Stimulated activated CD4-positive, alpha-beta T cell treated with anti-CD3 and anti-CD28 coated beads, Interleukin-2, amount 100 ng/mL, for 48 hours (primary cell): ENCODE results near the gene ICAM4.

ENCODE experiments used
- DNase-seq, 2 donors: peaks; one replicate each; pipeline ENCODE4 v3.0.0-alpha.2; 2020

Gene ICAM4

DNA sequence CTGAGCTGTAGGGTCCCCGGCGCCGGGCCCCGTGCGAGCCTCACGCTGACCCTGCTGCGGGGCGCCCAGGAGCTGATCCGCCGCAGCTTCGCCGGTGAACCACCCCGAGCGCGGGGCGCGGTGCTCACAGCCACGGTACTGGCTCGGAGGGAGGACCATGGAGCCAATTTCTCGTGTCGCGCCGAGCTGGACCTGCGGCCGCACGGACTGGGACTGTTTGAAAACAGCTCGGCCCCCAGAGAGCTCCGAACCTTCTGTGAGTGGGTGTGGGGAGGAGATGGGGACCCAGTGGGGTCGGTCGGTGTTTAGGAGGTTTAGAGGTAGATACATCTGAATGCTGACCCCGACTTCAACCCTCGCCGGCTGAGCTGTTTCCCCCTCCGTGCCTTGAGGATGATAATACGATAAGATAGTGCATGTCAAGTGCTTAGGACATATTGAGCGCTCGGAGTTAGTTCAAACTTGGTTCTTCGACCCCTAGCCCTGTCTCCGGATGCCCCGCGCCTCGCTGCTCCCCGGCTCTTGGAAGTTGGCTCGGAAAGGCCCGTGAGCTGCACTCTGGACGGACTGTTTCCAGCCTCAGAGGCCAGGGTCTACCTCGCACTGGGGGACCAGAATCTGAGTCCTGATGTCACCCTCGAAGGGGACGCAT lies 4.9 kb downstream of the ICAM4 start:
- DNase-seq, result no peak

DNA sequence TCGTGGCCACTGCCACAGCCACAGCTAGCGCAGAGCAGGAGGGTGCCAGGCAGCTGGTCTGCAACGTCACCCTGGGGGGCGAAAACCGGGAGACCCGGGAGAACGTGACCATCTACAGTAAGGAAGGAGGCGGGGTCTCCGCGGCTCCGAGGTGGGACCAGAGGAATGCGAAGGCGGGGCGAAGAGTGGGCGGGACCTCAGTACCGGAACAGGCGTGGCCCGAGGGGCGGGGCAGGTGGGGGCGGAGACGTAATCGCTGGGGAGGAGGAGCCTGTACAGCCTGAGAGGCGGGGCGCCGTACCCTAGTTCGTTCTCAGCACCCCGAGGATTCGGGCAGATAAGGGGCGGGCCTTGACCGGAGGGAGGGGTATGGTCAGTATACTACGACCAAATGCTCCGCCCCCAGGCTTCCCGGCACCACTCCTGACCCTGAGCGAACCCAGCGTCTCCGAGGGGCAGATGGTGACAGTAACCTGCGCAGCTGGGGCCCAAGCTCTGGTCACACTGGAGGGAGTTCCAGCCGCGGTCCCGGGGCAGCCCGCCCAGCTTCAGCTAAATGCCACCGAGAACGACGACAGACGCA lies 5.5 kb downstream of the ICAM4 start:
- DNase-seq, result peak; percentile 75 to 80

DNA sequence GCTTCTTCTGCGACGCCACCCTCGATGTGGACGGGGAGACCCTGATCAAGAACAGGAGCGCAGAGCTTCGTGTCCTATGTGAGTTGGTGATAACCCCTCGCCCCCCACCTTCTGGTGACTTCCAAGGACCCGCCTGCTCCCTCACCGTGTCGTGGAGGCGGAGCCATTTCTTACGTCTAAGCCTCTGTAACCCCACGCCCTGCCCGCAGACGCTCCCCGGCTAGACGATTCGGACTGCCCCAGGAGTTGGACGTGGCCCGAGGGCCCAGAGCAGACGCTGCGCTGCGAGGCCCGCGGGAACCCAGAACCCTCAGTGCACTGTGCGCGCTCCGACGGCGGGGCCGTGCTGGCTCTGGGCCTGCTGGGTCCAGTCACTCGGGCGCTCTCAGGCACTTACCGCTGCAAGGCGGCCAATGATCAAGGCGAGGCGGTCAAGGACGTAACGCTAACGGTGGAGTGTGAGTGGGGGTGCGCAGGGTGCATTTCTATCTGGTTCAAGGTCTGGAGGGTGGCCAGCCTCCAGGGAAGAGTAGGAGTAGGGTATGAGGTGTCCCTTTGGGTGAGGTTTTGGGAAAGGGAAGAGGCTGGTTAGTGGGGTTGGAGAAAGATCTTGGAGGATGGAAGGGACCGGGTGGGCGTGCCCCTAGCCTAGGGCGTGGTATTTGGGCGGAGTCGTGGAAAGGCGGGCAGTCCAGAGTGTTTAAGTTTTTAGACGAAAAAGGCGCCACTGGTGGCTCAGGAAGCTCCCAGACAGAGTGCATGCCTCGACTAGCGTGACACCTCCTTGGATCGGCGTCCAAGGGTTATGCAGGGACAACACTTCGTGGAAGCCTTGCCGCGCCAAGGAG lies 6.3 kb downstream of the ICAM4 start:
- DNase-seq, result no peak

DNA sequence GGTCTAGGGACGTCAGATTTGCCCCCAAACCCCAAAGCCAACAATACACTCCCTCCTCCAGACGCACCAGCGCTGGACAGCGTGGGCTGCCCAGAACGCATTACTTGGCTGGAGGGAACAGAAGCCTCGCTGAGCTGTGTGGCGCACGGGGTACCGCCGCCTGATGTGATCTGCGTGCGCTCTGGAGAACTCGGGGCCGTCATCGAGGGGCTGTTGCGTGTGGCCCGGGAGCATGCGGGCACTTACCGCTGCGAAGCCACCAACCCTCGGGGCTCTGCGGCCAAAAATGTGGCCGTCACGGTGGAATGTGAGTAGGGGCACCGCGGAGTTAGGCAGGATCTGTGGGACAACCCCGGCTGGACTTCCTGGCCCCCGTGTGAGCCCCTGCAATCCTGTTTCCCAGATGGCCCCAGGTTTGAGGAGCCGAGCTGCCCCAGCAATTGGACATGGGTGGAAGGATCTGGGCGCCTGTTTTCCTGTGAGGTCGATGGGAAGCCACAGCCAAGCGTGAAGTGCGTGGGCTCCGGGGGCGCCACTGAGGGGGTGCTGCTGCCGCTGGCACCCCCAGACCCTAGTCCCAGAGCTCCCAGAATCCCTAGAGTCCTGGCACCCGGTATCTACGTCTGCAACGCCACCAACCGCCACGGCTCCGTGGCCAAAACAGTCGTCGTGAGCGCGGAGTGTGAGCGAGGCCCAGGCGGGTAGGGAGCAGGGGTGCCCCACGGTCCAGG lies 7.0 kb downstream of the ICAM4 start:
- no peak for DNase-seq

DNA sequence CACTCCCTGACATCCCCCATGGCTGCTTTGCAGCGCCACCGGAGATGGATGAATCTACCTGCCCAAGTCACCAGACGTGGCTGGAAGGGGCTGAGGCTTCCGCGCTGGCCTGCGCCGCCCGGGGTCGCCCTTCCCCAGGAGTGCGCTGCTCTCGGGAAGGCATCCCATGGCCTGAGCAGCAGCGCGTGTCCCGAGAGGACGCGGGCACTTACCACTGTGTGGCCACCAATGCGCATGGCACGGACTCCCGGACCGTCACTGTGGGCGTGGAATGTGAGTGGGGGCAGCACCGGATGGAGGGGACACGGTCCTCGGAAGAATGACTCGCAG lies 7.6 kb downstream of the ICAM4 start:
- no peak for DNase-seq

DNA sequence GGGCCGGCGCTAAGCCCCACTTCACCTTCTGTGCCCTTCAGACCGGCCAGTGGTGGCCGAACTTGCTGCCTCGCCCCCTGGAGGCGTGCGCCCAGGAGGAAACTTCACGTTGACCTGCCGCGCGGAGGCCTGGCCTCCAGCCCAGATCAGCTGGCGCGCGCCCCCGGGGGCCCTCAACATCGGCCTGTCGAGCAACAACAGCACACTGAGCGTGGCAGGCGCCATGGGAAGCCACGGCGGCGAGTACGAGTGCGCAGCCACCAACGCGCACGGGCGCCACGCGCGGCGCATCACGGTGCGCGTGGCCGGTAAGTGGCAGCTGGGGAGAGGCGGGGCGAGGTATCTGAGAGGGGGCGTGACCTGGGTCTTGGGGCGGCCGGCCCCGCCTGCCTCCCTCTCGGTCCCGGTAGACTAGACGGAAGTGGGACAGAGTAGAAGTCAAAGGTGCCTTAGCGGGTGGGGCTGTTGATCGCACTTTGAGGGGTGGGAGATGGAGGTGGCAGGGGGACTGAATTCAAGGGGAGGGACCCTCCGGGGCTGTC lies 8.6 kb downstream of the ICAM4 start:
- DNase-seq, result peak in 1 of 2 donors; percentile 35

DNA sequence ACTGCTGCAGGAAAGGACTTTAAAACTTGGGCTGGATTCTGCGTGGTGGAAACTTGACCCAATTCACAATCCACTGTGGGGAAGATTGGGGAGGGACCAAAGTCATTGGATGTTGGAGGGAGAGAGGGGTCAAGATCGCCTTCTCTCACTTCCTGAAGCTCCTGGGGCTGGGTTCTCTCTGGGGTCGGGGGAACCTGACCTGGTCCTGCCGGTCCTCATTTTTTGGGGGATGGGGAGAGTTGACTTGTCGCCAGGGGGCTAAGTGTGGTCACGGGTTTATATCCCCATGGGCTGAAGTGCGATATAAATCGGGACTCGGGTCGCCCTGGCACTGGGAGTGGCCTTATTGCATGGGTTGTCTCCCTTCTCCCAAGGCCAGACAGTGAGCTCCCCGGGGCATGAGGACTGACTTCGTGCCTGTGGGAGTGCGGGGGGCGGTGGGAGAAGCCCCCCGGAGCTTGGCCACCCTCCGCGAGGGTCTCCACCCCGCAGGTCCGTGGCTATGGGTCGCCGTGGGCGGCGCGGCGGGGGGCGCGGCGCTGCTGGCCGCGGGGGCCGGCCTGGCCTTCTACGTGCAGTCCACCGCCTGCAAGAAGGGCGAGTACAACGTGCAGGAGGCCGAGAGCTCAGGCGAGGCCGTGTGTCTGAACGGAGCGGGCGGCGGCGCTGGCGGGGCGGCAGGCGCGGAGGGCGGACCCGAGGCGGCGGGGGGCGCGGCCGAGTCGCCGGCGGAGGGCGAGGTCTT lies 9.3 kb downstream of the ICAM4 start:
- no peak for DNase-seq

DNA sequence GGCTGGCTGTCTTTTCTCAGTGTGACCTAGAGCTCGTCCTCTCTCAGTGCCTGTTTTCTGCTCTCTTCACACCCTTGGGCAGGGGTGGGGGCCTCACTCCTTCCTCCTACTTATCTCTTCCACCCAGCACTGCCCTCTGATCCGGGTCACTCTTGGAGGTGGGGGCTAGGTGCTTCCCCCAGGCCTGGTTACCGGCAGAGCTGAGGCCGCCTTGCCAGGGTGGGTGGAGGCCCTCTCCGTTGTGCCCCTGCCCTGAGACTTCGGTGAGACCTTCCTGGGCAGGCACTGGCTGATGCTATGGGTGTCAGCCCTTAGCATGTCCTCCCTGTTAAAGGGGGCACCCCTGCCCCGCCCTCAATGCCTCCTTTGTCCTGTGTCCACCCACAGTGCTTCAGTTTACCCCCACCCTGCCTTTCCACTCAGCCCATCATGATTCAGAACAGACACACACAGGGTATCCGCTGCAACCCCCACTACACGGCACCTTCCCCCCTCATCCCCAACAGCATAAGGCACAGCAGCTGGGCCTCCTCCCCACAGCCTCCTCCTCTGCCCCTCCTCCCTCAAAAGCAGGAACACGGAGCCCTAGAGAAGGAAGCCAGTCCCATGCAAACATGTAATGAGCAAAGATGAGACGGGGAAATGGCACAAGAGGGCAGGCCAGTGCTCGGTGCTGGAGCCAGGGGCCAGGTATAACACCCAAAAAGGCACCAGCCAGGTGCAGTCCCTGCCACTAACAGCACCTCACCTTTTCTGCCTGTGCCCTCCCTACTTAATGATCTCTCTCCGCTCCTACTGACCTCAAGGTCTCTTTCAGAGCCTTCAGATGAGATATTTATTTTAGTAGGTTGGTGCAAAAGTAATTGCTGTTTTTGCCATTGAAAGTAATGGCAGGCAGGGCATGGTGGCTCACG lies 13.0 kb downstream of the ICAM4 start:
- DNase-seq, result no peak

DNA sequence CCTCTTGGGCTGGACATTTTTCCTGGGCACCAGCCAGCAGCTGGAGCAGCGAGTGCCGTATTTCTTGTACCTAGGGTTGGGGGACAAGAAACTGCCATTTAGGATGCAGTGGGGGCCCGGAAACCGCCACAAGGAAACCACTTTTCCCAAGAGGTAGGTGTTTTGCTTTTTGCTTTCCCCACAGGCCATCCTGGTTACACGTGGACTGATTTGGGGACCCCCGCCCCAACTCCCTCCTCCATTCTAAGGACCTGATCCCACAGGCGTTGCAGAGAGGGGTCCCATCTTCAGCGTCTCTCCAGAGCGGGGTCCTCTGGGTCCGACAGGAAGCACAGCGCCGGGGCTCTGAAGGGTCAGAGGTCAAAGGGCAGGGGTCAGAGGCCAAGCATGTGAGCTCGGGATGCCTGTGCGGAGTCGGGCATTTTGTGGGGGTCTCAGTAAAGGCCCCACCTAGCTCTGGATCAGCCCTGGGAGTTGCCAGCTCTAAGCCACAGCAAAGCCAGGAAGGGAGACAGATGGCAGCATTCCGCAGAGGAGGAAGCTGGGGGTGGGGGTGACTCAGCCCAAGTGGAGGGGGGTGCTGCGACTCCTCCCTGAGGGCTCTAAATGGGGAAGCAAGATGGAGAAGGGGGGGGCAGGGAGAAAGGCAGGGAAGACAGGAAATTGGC lies 18.5 kb downstream of the ICAM4 start:
- no peak for DNase-seq

DNA sequence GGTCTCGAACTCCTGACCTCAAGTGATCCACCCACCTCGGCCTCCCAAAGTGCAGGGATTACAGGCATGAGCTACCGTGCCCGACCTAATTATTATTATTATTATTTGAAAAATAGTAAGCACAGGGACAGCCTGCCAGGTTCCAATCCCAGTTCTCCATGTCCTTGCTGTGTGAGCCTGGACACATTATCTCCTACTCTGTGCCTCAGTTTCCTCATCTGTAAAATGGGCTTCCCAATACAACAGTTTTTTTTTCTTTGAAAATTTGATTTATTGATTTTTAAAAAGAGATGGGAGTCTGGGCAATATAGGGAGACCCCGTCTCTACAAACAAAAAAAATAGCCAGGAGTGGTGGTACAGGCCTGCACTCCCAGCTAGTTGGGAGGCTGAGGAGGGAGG lies 19.6 kb downstream of the ICAM4 start:
- no peak for DNase-seq

DNA sequence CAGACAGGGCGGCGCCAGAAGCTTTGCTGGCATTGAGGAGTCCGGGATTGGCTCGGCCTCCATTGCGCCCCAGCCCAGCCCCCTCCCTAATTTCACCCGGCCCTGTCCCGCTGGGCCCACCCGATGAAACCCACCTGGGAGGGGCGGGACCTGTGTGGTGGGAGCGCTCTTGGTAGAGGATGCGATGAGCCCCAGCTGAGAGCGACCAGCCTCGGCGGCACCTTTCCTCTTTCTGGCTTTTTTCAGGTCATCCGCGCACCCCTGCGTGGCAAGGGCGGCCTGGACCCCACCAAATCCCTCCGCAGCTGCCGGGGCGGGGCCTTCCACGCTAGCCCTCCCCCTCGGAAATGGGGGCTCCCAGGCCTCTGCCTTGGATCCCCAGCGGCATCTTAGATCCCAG lies 22.7 kb downstream of the ICAM4 start, which contains the start of gene ZGLP1:
ZGLP1 (minus strand) TSS at position 393 of the 400 bp plus-strand sequence.
- no peak for DNase-seq

DNA sequence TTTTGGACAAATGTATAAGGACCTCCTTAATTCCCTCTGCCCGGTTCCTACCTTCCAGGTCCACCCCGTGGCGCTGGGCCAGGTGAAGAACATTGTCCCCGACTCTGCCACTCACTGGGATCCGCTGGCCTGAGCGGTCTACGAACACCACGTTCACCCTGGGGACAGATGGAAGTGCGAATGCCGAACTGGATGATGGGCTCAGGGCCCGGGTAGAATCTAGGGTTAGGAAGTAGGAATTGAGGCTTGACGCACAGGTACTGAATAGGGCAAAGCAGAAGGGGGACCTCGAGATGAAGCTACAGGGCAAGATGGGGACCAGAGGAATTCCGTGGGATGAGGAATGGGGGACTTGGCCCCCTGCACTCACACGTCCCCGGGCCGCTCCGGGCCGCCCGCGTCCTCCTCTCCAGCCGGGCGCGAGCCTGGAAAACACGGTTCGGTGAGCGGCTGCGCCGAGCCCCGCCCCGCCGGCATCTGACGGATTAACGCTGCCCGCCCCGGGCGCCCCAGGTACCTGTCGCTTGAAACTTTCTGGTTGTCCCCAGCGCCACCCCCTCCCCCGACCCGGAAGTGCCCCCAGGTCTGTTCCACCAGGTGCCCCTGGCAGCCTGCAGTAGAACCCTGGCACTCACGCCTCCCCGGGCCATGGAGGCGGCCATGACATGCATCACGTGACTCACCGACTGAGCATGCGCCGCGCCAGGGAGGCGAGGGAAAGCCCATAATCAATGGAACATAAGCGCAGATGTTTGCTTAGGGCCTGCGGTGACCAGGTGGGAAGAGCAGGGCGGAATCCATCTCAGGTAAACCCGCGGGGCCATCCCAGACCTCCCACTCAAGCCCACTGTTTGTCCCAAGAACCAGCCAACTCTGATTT lies 28.8 kb downstream of the ICAM4 start, which contains the start of gene FDX2:
FDX2 (minus strand) TSS at position 681 of the 880 bp plus-strand sequence; CDS start at position 662, 19 bp downstream.
- peak; percentile 91 to 95 for DNase-seq

DNA sequence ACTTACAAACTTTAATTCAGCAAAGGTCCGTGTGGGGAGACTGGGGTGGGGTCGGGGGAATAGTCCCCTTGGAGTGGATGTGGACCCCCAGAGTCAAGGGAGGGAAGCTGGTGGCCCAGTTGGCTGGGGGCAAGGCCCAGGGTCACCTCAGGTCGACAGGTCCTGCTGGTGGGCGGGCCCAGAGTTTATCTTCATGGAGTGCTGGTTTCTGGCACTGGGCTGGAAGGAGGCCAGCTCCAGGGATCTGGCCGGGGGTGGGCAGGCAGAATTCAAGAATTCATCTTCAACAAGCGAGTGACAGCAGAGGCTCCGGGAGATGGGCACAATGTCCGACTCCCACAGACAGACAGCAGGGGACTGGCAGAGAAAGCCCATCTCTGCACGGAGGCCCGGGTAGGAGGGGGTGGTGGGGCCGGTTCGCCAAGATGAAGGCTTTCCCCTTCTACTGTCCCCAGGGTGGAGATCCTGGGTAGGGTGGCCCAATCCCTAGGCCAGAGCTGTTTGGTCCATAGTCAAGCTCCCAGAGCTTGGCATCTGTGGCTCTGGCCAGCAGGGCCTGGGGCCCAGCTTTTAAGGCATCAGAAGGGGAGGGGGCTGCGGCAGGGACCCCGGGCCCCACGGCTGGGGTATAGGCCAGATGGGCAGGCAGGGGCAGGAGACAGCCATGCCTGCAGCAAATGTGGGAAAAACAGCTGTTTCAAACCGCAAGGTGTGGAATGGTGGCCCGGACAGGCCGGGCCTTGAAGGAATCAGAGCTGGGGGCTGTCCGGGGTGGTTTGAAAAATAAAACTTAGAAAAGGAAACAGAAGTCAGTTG lies 29.7 kb downstream of the ICAM4 start:
- no peak for DNase-seq

DNA sequence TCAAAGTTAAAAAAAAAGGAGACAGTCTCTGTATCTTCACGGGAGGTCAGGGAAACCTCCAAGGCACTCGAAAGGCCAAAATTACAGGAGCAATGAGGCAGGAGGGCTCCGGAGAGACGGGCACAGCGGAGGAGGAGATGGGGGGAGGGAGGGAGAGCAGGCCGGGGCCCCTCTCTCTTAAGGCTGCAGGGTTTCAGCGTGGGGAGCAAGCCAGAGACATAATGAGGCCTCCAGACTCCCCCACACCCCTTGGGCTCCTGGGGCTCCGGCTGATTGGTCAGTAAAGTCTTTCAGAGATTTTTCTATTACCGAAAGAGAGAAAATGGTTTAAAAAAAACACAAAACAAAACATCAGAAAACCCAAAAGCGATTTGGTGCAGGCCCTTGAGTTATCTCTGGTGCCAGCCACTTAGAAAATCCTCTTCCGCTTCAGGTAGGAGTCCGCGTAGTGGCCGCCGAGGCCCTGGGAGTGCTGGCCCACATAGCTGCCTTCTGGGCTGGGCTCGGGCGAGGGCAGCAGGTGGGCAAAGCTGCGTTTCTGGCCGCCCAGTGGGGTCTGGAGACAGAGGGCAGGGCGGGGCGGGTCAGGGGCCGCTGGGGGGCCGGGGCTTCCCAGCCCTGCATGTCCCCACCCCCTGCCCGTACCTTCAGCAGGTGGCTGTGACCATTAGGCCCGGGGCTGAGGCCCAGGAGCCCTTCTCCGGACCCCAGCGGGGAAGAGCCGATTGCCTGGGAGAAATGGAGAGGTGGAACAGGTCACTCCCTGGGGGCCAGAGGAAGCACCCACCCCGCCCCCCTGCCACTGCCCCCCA lies 30.5 kb downstream of the ICAM4 start:
- no peak for DNase-seq

DNA sequence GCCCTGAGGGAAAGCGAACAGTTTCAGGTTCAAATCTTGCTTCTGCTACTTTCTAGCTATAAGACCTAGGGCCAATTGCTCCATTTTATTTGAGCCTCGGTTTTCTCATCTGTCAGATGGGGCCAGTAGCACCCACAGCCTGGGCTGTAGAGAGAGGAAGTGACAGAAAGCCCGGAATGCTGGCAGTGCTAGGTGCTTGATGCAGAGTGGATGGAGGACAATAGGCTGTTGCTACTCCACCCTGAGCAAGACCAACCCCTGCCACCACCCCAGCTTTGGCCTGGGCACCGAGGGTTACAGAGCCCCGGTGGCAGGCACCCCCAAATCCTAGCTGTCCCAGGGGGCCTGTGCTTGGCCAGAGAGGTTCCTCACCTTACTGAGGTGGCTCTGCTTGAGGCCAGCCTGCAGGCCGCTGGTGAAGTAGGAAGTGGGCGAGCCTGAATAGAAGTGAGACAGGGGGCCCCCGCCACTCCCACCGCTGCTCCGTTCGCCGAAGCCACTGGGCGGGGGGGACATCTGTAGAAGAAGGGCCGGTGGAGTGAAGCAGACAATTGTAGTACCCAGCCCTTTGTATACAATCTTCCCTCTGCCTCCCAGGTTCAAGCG lies 31.2 kb downstream of the ICAM4 start:
- no peak for DNase-seq

DNA sequence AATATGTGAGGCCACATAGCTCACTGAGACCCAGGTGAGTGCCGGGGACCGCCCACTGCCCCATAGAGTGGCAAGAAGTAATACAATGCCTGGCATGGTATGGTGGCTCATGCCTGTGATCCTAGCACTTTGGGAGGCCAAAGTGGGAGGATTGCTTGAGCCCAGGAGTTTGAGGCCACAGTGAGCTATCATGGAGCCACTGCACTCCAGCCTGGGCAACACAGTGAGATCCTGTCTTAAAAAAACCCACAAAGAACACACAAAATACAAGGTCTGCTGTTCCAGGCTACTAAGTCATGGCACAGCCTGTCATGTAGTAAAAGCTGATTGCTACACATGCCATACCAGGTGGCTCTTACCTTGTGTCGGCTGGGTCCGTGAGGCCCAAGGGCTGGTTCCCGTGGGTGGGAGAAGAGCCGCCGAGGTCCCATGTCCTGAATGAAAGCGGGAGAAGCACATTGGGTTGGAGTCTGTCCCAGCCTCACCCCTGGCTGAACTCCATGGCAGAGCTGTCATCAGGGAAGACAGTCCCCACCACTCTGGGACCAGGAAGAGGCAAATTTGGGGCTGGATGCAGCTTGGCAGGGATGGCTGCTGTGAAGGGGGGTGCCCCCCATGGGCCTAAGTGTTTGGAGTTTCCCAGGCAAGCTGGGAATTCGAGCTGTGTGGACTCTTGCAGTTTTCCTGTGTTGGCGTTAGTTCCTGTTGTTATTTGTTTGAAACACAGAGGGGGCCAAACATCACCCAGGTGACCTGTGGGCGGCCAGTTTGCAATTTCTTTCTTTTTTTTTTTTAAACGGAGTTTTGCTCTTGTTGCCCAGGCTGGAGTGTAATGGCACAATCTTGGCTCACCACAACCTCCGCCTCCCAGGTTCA lies 32.3 kb downstream of the ICAM4 start:
- DNase-seq, result no peak
